Calu3 (cell line): ENCODE data around the gene ZNF672. TPM values are rescaled to one million over a fixed set of nuclear protein-coding genes. Genes with fewer than 3 reads are reported as not detected.

Source experiments
- BruUV-seq: library from RNA; stranded (reverse); fragments of 400-500 nt; replicated peaks from 2 replicates; lab custom pipeline; 2021; lab: Mats Ljungman, UMichigan
- CTCF ChIA-PET: fragments of 300-600 bp; sonication (Branson Sonifier 250); formaldehyde crosslinking; loops from one replicate; lab custom pipeline; 2022; ENCODE audit warnings: antibody characterized with exemption; lab: Charles Lee
- DNase-seq: peaks from one replicate; pipeline ENCODE4 v3.0.0; 2022
- H3K27ac Mint-ChIP-seq: one replicate; pipeline ENCODE4 v1.8.0; 2022; ENCODE audit warnings: mixed read lengths; ENCODE audit not compliant: unreplicated experiment
- H3K27me3 Mint-ChIP-seq: one replicate; pipeline ENCODE4 v1.8.0; 2022; ENCODE audit warnings: mixed read lengths; ENCODE audit not compliant: unreplicated experiment
- H3K36me3 Mint-ChIP-seq: one replicate; pipeline ENCODE4 v1.8.0; 2022; ENCODE audit warnings: mild to moderate bottlenecking, moderate library complexity, mixed read lengths; ENCODE audit not compliant: insufficient read depth, unreplicated experiment
- H3K4me1 Mint-ChIP-seq: one replicate; pipeline ENCODE4 v1.8.0; 2022; ENCODE audit warnings: mild to moderate bottlenecking, low read depth, mixed read lengths; ENCODE audit not compliant: unreplicated experiment
- H3K4me3 Mint-ChIP-seq: one replicate; pipeline ENCODE4 v1.8.0; 2022; ENCODE audit warnings: mild to moderate bottlenecking, low read depth, moderate library complexity, mixed read lengths; ENCODE audit not compliant: unreplicated experiment
- H3K9me3 Mint-ChIP-seq: one replicate; pipeline ENCODE4 v1.8.0; 2022; ENCODE audit warnings: low read depth, mixed read lengths; ENCODE audit not compliant: unreplicated experiment
- intact Hi-C: fragments of 100-400 bp; cut with micrococcal nuclease; formaldehyde crosslinking; loops from one replicate; pipeline ENCODE4 v1.10.0; 2022; ENCODE audit not compliant: unreplicated experiment
- total RNA-seq: library from RNA; stranded (reverse); gene quantifications from 2 replicates; pipeline ENCODE4 v1.2.3, GENCODE V29; 2022
- TF ChIP-seq, protein P1 (sequence below): fragments of 200-600 bp; IDR thresholded peaks from one replicate; pipeline ENCODE4 v1.8.0; 2022; ENCODE audit warnings: antibody characterized with exemption; ENCODE audit not compliant: unreplicated experiment

Gene ZNF672
- total RNA-seq, 1 experiment from 2014 or later = 28.3 TPM

DNA sequence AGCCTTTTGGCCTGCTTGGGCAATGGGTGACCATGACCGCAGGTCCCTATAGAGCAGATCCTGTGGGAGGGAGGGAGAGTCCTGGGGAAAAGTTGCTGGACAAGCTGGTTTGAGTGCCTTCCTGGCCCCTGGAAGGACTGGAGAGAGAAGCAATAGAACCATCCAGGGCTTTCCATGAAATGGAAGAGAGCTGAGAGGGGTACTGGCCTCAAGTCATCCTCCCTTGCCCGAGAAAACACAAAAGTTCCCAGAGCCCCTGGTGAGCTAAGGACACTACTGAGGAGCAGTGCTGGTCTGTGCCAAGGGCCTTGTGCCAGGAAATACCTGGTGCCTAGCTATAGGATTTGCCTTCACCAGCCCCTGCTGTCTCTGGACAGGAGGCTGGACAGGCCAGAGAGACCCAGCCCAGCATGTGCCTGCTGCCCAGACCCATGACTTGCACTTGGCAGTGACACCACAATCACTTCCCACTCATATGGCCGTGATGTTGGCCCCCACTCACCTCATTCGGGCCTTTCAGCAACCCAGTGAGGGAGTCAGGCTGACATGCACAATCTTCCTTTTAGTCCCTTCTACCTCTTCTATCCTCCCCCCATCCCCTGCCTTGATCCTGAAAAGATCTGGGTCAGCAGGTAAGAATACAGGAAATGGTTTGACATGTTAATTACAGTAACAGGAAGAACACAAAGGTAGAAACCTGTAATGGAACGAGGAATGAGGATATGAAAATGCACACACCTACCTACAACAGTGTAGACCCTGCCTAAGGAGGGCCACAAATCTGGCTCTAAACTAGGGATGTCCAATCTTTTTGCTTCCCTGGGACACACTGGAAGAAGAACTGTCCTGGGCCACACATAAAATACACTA is 19.3 kb upstream of the ZNF672 start:
- TF ChIP-seq, protein P1, sequence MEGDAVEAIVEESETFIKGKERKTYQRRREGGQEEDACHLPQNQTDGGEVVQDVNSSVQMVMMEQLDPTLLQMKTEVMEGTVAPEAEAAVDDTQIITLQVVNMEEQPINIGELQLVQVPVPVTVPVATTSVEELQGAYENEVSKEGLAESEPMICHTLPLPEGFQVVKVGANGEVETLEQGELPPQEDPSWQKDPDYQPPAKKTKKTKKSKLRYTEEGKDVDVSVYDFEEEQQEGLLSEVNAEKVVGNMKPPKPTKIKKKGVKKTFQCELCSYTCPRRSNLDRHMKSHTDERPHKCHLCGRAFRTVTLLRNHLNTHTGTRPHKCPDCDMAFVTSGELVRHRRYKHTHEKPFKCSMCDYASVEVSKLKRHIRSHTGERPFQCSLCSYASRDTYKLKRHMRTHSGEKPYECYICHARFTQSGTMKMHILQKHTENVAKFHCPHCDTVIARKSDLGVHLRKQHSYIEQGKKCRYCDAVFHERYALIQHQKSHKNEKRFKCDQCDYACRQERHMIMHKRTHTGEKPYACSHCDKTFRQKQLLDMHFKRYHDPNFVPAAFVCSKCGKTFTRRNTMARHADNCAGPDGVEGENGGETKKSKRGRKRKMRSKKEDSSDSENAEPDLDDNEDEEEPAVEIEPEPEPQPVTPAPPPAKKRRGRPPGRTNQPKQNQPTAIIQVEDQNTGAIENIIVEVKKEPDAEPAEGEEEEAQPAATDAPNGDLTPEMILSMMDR = no peak
- BruUV-seq = no TSS peak
- DNase-seq = no peak
- no peak overlapping the region for H3K27ac Mint-ChIP-seq
- CTCF ChIA-PET = interaction anchor here (0.7 kb wide), 1 partner anchor 1763 kb away, joined by 3 read pairs; no protein-coding TSS in a partner anchor
- H3K4me3 Mint-ChIP-seq = no peak overlapping the region
- H3K4me1 Mint-ChIP-seq = no peaks in the 10 kb centered on the region
- no peaks in the 10 kb centered on the region for H3K27me3 Mint-ChIP-seq
- peaks cover 3% of the 10 kb centered on the region for H3K9me3 Mint-ChIP-seq
- intact Hi-C loops = no loop called here
- peaks cover 29% of the 10 kb centered on the region for H3K36me3 Mint-ChIP-seq

DNA sequence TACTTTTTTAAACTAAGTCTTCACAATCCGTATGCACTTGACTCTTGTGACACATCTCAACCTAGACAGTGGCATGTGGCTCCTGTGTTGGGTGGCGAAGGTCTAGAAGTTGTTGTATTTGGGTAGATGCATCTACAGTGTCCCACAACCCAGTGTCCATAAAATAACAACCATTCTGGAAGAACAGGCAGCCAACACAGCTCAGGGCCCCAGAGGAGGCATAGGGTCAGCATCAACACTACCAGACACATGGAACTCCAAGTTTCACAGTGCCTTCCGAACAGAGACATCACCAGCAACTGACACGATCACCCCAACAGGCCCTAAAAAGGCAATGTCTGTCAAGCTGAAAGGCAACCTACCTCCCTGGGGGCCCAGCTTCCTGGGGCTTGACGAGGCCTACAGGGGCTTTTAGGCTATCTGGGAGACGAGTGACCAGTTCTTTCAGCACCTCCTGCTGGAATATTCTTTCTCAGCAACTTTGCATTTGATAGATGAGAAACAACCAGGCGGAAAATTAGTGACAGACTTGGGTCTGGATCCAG is 17.9 kb upstream of the ZNF672 start:
- Mint-ChIP-seq H3K4me1 (peaks cover 13% of the 10 kb centered on the region), H3K9me3 (no peaks in the 10 kb centered on the region), H3K4me3 (no peak overlapping the region), H3K27me3 (no peaks in the 10 kb centered on the region), H3K36me3 (peaks cover 25% of the 10 kb centered on the region), H3K27ac (no peak overlapping the region)
- intact Hi-C loops = no loop called here
- DNase-seq = no peak
- CTCF ChIA-PET = interaction anchor here (0.6 kb wide), 1 partner anchor 28 kb away, joined by 4 read pairs; no protein-coding TSS in a partner anchor
- TF ChIP-seq, protein P1 = no peak
- no TSS peak for BruUV-seq

DNA sequence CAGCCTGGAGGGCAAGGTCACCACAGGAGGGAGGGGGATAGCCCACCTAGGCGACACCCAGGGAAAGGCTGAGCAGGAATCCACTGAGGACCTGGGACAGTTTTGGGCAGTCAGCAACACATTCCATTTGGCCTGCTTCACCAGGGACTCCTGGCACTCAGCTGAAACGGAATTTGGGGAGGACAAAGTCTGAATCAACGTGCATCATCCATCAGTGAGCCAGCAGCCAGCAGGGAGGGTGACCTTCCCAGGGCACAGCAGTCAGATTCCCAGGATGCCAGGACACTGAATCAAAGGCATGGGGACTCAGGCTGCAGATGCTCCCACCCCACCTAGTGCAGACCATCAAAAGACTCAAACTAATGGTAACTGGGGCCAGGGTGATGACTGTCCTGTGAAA is 16.9 kb upstream of the ZNF672 start:
- Mint-ChIP-seq H3K27me3 (no peaks in the 10 kb centered on the region), H3K36me3 (peaks cover 30% of the 10 kb centered on the region), H3K4me3 (no peak overlapping the region), H3K9me3 (no peaks in the 10 kb centered on the region), H3K4me1 (peaks cover 13% of the 10 kb centered on the region), H3K27ac (no peak overlapping the region)
- TF ChIP-seq, protein P1 = no peak
- no TSS peak for BruUV-seq
- DNase-seq = no peak
- CTCF ChIA-PET = no interaction called here
- intact Hi-C loops = no loop called here

DNA sequence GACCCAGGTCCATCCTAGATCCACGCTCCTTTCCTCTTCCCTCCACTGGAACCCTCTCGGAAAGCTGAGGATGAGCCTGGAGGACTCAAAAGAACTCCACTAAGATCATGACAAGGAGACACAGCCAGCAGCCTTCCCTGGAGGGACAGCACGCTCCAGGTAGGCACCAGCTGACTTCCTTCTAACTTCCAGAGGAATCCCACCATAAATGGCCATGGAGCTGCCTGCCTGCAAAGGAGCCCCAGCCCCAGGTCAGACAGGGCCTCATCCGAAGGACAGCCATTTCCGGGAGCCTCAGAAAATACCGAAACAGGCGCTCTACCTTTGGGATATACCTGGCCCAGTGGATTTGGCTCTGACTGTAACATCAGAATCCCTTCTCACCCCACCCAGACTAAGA is 16.4 kb upstream of the ZNF672 start:
- CTCF ChIA-PET = no interaction called here
- Mint-ChIP-seq H3K27ac (no peak overlapping the region), H3K36me3 (peaks cover 35% of the 10 kb centered on the region), H3K4me1 (peaks cover 16% of the 10 kb centered on the region), H3K9me3 (no peaks in the 10 kb centered on the region), H3K27me3 (no peaks in the 10 kb centered on the region), H3K4me3 (no peak overlapping the region)
- no peak for DNase-seq
- intact Hi-C loops = no loop called here
- BruUV-seq = no TSS peak
- TF ChIP-seq, protein P1 = no peak
